Bronchial epithelial cell (primary cell): ENCODE results near the gene ZNF804B. TPM values are rescaled to one million over a fixed set of nuclear protein-coding genes. Genes with fewer than 3 reads are reported as not detected.

Experiments
- DNase-seq: peaks from one replicate; pipeline ENCODE4 v3.0.0-alpha.2; 2010; ENCODE audit warnings: low read depth
- FAIRE-seq: peaks from 2 replicates; lab custom pipeline; 2011; peaks lifted over from hg19 to GRCh38; lab: Jason Lieb, UNC
- H3K27me3 ChIP-seq: 2 replicates; pipeline ENCODE4 v1.5.1; 2011; ENCODE audit warnings: low read length; ENCODE audit not compliant: control insufficient read depth, insufficient read depth
- H3K36me3 ChIP-seq: 2 replicates; pipeline ENCODE4 v1.5.1; 2011; ENCODE audit warnings: low read length; ENCODE audit not compliant: control insufficient read depth, insufficient read depth
- H3K4me3 ChIP-seq: 2 replicates; pipeline ENCODE4 v1.5.1; 2011; ENCODE audit warnings: mild to moderate bottlenecking, low read depth, low read length, control low read depth
- total RNA-seq: library from RNA; depleted of rRNA; stranded (reverse); fragments of >200 nt; gene quantifications from 2 replicates; pipeline ENCODE4 v1.2.1, GENCODE V29; 2014
- TF ChIP-seq, protein P1 (sequence below): IDR thresholded peaks from 2 replicates; pipeline ENCODE4 v1.5.1; 2011; ENCODE audit warnings: mild to moderate bottlenecking, moderate library complexity, low read length, control low read depth, inconsistent platforms; ENCODE audit not compliant: insufficient read depth, severe bottlenecking

ZNF804B gene
- total RNA-seq, 1 donor from 2014 or later, result not detected

DNA sequence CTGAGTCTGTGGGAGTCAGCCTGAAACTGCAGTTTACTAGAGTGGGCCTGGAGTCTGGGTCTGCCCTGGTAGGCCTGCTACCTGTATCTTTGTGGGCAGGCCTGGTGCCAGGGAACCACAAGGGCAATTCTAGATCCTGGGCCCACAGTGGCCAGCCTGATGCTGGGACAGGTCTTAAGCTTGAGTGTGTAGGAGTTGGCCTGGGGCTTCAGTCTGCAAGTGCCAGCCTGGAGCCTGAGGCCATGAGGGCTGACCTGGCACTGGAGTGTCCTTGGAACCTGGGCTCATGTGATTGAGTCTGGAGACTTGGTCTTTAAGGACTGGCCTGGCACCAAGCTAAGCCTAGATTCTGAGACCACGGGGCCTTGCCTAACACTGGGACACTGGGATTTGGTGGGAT, 281.7 kb downstream of the ZNF804B start:
- DNase-seq, result no peak
- FAIRE-seq, result no peak
- no peaks in the 10 kb centered on the region for H3K27me3 ChIP-seq
- H3K36me3 ChIP-seq, result no peaks in the 10 kb centered on the region
- H3K4me3 ChIP-seq, result no peak overlapping the region
- TF ChIP-seq, protein P1, sequence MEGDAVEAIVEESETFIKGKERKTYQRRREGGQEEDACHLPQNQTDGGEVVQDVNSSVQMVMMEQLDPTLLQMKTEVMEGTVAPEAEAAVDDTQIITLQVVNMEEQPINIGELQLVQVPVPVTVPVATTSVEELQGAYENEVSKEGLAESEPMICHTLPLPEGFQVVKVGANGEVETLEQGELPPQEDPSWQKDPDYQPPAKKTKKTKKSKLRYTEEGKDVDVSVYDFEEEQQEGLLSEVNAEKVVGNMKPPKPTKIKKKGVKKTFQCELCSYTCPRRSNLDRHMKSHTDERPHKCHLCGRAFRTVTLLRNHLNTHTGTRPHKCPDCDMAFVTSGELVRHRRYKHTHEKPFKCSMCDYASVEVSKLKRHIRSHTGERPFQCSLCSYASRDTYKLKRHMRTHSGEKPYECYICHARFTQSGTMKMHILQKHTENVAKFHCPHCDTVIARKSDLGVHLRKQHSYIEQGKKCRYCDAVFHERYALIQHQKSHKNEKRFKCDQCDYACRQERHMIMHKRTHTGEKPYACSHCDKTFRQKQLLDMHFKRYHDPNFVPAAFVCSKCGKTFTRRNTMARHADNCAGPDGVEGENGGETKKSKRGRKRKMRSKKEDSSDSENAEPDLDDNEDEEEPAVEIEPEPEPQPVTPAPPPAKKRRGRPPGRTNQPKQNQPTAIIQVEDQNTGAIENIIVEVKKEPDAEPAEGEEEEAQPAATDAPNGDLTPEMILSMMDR, result no peak

GRCh38 chr7:89042940-89043339, 283.4 kb downstream of the ZNF804B start:
- H3K36me3 ChIP-seq, result no peaks in the 10 kb centered on the region
- DNase-seq, result no peak
- H3K4me3 ChIP-seq, result no peak overlapping the region
- H3K27me3 ChIP-seq, result no peaks in the 10 kb centered on the region
- no peak for FAIRE-seq
- TF ChIP-seq, protein P1, result no peak

DNA sequence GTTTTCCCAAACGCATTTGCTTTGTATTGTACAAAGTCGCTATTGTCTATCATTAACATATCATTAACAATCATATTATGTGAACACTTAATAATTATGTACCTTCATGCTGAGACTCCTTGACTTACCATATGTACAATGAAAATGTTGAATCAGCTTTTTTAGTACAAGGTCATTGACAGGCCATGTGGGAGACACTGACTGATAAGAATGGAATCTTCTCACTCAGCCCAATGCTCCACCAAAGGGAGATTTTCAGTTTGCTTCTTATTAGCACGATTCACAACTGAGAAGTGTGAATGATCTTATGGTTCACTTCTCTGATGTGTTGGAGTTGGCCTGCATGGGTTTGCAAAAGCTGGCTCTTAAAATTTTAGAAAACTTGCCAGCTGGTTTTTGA, 289.5 kb downstream of the ZNF804B start:
- Histone ChIP-seq H3K4me3 (no peak overlapping the region), H3K27me3 (no peaks in the 10 kb centered on the region), H3K36me3 (no peaks in the 10 kb centered on the region)
- TF ChIP-seq, protein P1, result no peak
- DNase-seq (peak; percentile 17), FAIRE-seq (no peak)

GRCh38 chr7:89053130-89053529, 293.6 kb downstream of the ZNF804B start:
- DNase-seq (no peak), FAIRE-seq (no peak)
- H3K36me3 ChIP-seq, result no peaks in the 10 kb centered on the region
- H3K4me3 ChIP-seq, result no peak overlapping the region
- TF ChIP-seq, protein P1, result no peak
- no peaks in the 10 kb centered on the region for H3K27me3 ChIP-seq

GRCh38 chr7:89054361-89054760, 294.9 kb downstream of the ZNF804B start:
- Histone ChIP-seq H3K27me3 (no peaks in the 10 kb centered on the region), H3K4me3 (no peak overlapping the region), H3K36me3 (no peaks in the 10 kb centered on the region)
- no peak for FAIRE-seq
- TF ChIP-seq, protein P1, result no peak
- DNase-seq, result no peak

GRCh38 chr7:89060234-89060633, 300.7 kb downstream of the ZNF804B start:
- FAIRE-seq, result no peak
- no peak for DNase-seq
- Histone ChIP-seq H3K27me3 (no peaks in the 10 kb centered on the region), H3K36me3 (no peaks in the 10 kb centered on the region), H3K4me3 (no peak overlapping the region)
- TF ChIP-seq, protein P1, result no peak
